ENCODE results near the gene SLC8B1.

DNA sequence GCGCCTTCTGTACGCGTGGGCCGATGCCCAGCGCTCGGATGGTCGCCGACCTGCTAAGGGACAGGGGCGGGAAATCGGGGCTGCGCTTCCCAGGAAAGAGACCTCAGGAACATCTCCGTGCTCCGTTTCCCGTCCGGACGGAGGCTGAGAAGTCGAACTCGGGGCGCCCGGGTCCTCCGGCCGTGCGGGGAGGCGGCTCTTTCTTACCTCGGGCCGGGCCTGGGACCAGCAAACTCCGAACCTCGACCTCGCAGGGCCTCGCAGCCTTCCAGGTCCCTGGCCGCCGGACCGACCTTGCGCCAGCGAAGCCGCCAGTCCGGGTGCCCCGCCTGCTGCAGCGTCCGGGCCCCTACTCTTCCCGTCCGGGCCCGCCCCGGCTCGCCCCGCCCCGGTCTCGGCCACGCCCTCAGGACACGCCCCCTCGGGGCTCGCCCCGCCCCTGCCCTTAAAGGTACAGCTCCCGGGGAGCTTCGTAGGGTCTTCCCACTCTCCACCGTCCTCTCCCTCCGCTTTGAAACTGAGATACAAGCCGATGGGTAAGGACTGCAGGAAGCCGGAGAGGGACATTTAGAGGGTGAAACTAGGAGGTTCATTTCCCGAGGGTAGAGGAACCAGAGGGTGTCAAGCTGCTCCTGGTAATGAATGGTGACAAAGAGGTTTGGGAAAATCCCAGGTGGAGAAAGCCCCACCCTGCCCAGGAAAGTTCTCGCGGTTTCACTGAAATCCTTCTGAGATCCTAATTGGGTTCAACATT is at the start of gene SLC8B1:
- TF ChIP-seq, protein P1, sequence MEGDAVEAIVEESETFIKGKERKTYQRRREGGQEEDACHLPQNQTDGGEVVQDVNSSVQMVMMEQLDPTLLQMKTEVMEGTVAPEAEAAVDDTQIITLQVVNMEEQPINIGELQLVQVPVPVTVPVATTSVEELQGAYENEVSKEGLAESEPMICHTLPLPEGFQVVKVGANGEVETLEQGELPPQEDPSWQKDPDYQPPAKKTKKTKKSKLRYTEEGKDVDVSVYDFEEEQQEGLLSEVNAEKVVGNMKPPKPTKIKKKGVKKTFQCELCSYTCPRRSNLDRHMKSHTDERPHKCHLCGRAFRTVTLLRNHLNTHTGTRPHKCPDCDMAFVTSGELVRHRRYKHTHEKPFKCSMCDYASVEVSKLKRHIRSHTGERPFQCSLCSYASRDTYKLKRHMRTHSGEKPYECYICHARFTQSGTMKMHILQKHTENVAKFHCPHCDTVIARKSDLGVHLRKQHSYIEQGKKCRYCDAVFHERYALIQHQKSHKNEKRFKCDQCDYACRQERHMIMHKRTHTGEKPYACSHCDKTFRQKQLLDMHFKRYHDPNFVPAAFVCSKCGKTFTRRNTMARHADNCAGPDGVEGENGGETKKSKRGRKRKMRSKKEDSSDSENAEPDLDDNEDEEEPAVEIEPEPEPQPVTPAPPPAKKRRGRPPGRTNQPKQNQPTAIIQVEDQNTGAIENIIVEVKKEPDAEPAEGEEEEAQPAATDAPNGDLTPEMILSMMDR (conservative IDR thresholded peaks at IDR 0.05; ENCODE audit: low read depth, low read length) = no peak
- TF ChIP-seq CEBPB (IDR thresholded peaks at IDR 0.05; ENCODE audit: low read depth, low read length) = no peak

Measured in IMR-90 (cell line).